Naive thymus-derived CD8-positive, alpha-beta T cell (primary cell): ENCODE results near the gene SNN. TPM values are rescaled to one million over a fixed set of nuclear protein-coding genes. Genes with fewer than 3 reads are reported as not detected.

Experiments used
- ATAC-seq, 2 donors: fragments of 150-1000 bp; cut with Tn5 transposase in 1 of 2; sonication (Bioruptor Pico), chemical (Tn5 transposase) in 1 of 2; 1 replicate in 1 of 2; 2 replicates in 1 of 2; pipeline ENCODE4 v1.10.0; 2021; ENCODE audit warnings: mild to moderate bottlenecking in 2 of 2, moderate library complexity in 2 of 2
- POLR2A ChIA-PET: fragments of 350-600 bp; sonication (Branson Sonifier 250); formaldehyde crosslinking; loops from one replicate; lab custom pipeline; 2021; ENCODE audit warnings: antibody characterized with exemption; lab: Charles Lee
- DNase-seq, 10 donors: peaks; one replicate each; pipeline versions ENCODE4 v3.0.0 to v3.0.0-alpha.2; 2020 to 2022
- H3K27ac Mint-ChIP-seq, 10 donors: one replicate each; pipeline ENCODE4 v1.8.0; 2020 to 2022; ENCODE audit warnings: mild to moderate bottlenecking in 10 of 10, mixed read lengths in 10 of 10, moderate library complexity in 4 of 10, inconsistent platforms in 1 of 10
- H3K27me3 Mint-ChIP-seq, 5 donors: one replicate each; pipeline ENCODE4 v1.8.0; 2021 to 2022; ENCODE audit warnings: mixed read lengths in 5 of 5
- H3K36me3 Mint-ChIP-seq, 3 donors: one replicate each; pipeline ENCODE4 v1.8.0; 2020 to 2022; ENCODE audit warnings: mixed read lengths in 3 of 3, mild to moderate bottlenecking in 2 of 3, inconsistent platforms in 1 of 3
- H3K4me1 Mint-ChIP-seq, 4 donors: one replicate each; pipeline ENCODE4 v1.8.0; 2021 to 2022; ENCODE audit warnings: mixed read lengths in 4 of 4
- H3K4me3 Mint-ChIP-seq, 10 donors: one replicate each; pipeline ENCODE4 v1.8.0; 2020 to 2022; ENCODE audit warnings: mild to moderate bottlenecking in 10 of 10, mixed read lengths in 10 of 10, moderate library complexity in 6 of 10, inconsistent platforms in 1 of 10
- H3K9me3 Mint-ChIP-seq, 9 donors: one replicate each; pipeline ENCODE4 v1.8.0; 2020 to 2022; ENCODE audit warnings: mixed read lengths in 9 of 9, mild to moderate bottlenecking in 3 of 9, inconsistent platforms in 1 of 9, moderate library complexity in 1 of 9
- polyA plus RNA-seq, 3 donors: library from polyadenylated mRNA; unstranded; fragments of 300-500 nt; fragmentation: Illumina TruSeq; gene quantifications; one replicate each; pipeline ENCODE4 v1.2.3, GENCODE V29; 2021
- total RNA-seq, 8 experiments: library from RNA in 2 of 8; stranded (reverse) in 2 of 8; gene quantifications; one replicate each; pipeline ENCODE4 v1.2.3 and lab custom pipeline; 2021 to 2026

SNN gene
- total and polyA plus RNA-seq, 5 experiments from 2014 or later, result 16.0 to 26.9 (median 24.4) TPM

GRCh38 chr16:11716336-11716735 is 48.1 kb downstream of the SNN start:
- DNase-seq, result no peak
- Mint-ChIP-seq H3K4me1 (peaks cover 6 to 28% (median 19%) of the 10 kb centered on the region in 4 donors), H3K36me3 (peaks cover 6 to 67% (median 12%) of the 10 kb centered on the region in 3 donors), H3K27ac (peak overlapping the region in 6 of 10 donors; percentile 7 to 88 (median 57)), H3K4me3 (no peak overlapping the region), H3K9me3 (no peaks in the 10 kb centered on the region), H3K27me3 (no peaks in the 10 kb centered on the region)
- no peak for ATAC-seq
- POLR2A ChIA-PET, result no interaction called here

- Mint-ChIP-seq H3K27me3 (no peaks in the 10 kb centered on the region), H3K4me3 (no peak overlapping the region), H3K27ac (peak overlapping the region in 7 of 10 donors; percentile 25 to 83 (median 65)), H3K4me1 (peaks cover 6 to 32% (median 20%) of the 10 kb centered on the region in 4 donors), H3K9me3 (no peaks in the 10 kb centered on the region), H3K36me3 (peaks cover 6 to 71% (median 8%) of the 10 kb centered on the region in 3 donors)
- no peak for DNase-seq
- POLR2A ChIA-PET, result no interaction called here
- no peak for ATAC-seq
Measured at GRCh38 chr16:11717811-11718210, 49.6 kb downstream of the SNN start.

- peak overlapping the region in 2 of 10 donors; percentile 11 to 20 for H3K27ac Mint-ChIP-seq
- ATAC-seq (no peak), DNase-seq (no peak)
- POLR2A ChIA-PET, result interaction anchor here (0.6 kb wide), 1 partner anchor 274 kb away, joined by 3 read pairs; no protein-coding TSS in a partner anchor
- H3K4me1 Mint-ChIP-seq, result peaks cover 6 to 30% (median 19%) of the 10 kb centered on the region in 4 donors
- no peaks in the 10 kb centered on the region for H3K27me3 Mint-ChIP-seq
- peaks cover 6 to 75% (median 6%) of the 10 kb centered on the region in 3 donors for H3K36me3 Mint-ChIP-seq
- H3K9me3 Mint-ChIP-seq, result no peaks in the 10 kb centered on the region
- H3K4me3 Mint-ChIP-seq, result no peak overlapping the region
Measured at GRCh38 chr16:11719171-11719570, 50.9 kb downstream of the SNN start.

- Mint-ChIP-seq H3K4me1 (peaks cover 6 to 25% (median 18%) of the 10 kb centered on the region in 4 donors), H3K9me3 (no peaks in the 10 kb centered on the region), H3K27me3 (no peaks in the 10 kb centered on the region), H3K4me3 (no peak overlapping the region), H3K27ac (peak overlapping the region in 7 of 10 donors; percentile 9 to 27 (median 21)), H3K36me3 (peaks cover 4 to 78% (median 6%) of the 10 kb centered on the region in 3 donors)
- ATAC-seq (no peak), DNase-seq (no peak)
- POLR2A ChIA-PET, result no interaction called here
Measured at GRCh38 chr16:11719762-11720161, 51.5 kb downstream of the SNN start.

GRCh38 chr16:11721781-11722467 is 53.7 kb downstream of the SNN start:
- DNase-seq (no peak), ATAC-seq (no peak)
- Mint-ChIP-seq H3K27ac (peak overlapping the region in 7 of 10 donors; percentile 3 to 79 (median 46)), H3K9me3 (no peaks in the 10 kb centered on the region), H3K4me1 (peaks cover 6 to 24% (median 14%) of the 10 kb centered on the region in 4 donors), H3K4me3 (no peak overlapping the region), H3K36me3 (peaks cover 6 to 79% (median 11%) of the 10 kb centered on the region in 3 donors), H3K27me3 (no peaks in the 10 kb centered on the region)
- POLR2A ChIA-PET, result interaction anchor here (0.9 to 1.0 kb wide), 2 partner anchors 21 to 75 kb away, joined by 3 to 4 read pairs; partner anchors contain the start of genes TXNDC11 and ZC3H7A

- no peaks in the 10 kb centered on the region for H3K27me3 Mint-ChIP-seq
- ATAC-seq (no peak), DNase-seq (no peak)
- no peak overlapping the region for H3K4me3 Mint-ChIP-seq
- peaks cover 6 to 24% (median 13%) of the 10 kb centered on the region in 4 donors for H3K4me1 Mint-ChIP-seq
- H3K9me3 Mint-ChIP-seq, result no peaks in the 10 kb centered on the region
- POLR2A ChIA-PET, result interaction anchor here (0.9 kb wide), 1 partner anchor 21 kb away, joined by 4 read pairs; the partner anchor contains the start of gene TXNDC11
- H3K36me3 Mint-ChIP-seq, result peaks cover 6 to 78% (median 11%) of the 10 kb centered on the region in 3 donors
- peak overlapping the region in 8 of 10 donors; percentile 3 to 51 (median 16) for H3K27ac Mint-ChIP-seq
Measured at GRCh38 chr16:11722468-11722808, 54.2 kb downstream of the SNN start.

GRCh38 chr16:11725457-11725856 is 57.2 kb downstream of the SNN start:
- H3K27me3 Mint-ChIP-seq, result no peaks in the 10 kb centered on the region
- peaks cover 0 to 94% (median 22%) of the 10 kb centered on the region in 3 donors for H3K36me3 Mint-ChIP-seq

GRCh38 chr16:11726008-11726407 is 57.8 kb downstream of the SNN start:
- Mint-ChIP-seq H3K4me3 (no peak overlapping the region), H3K27me3 (no peaks in the 10 kb centered on the region), H3K27ac (peak overlapping the region in 1 of 10 donors; percentile 52), H3K9me3 (no peaks in the 10 kb centered on the region), H3K36me3 (peaks cover 0 to 92% (median 22%) of the 10 kb centered on the region in 3 donors), H3K4me1 (peaks cover 7 to 31% (median 19%) of the 10 kb centered on the region in 4 donors)
- ATAC-seq (no peak), DNase-seq (no peak)
- POLR2A ChIA-PET, result interaction anchor here (0.6 kb wide), 1 partner anchor 55 kb away, joined by 3 read pairs; no protein-coding TSS in a partner anchor

More at GRCh38 chr16:11725457-11725856, 57.2 kb downstream of the SNN start:
- POLR2A ChIA-PET, result interaction anchor here (0.6 kb wide), 2 partner anchors 18 to 56 kb away, joined by 3 to 5 read pairs; no protein-coding TSS in a partner anchor
- ATAC-seq, result no peak
- no peaks in the 10 kb centered on the region for H3K9me3 Mint-ChIP-seq
- no peak overlapping the region for H3K4me3 Mint-ChIP-seq
- H3K27ac Mint-ChIP-seq, result peak overlapping the region in 1 of 10 donors; percentile 73
- DNase-seq, result no peak
- peaks cover 6 to 31% (median 19%) of the 10 kb centered on the region in 4 donors for H3K4me1 Mint-ChIP-seq

- H3K36me3 Mint-ChIP-seq, result peaks cover 0 to 91% (median 31%) of the 10 kb centered on the region in 3 donors
- no peak for ATAC-seq
- no peak overlapping the region for H3K4me3 Mint-ChIP-seq
Measured at GRCh38 chr16:11727796-11728543, 59.7 kb downstream of the SNN start.

More at GRCh38 chr16:11727796-11728543, 59.7 kb downstream of the SNN start:
- Mint-ChIP-seq H3K27ac (peak overlapping the region in 2 of 10 donors; percentile 24 to 56), H3K27me3 (no peaks in the 10 kb centered on the region), H3K4me1 (peaks cover 8 to 34% (median 19%) of the 10 kb centered on the region in 4 donors), H3K9me3 (no peaks in the 10 kb centered on the region)
- POLR2A ChIA-PET, result interaction anchor here (0.6 kb wide), 1 partner anchor 172 kb away, joined by 3 read pairs; no protein-coding TSS in a partner anchor
- no peak for DNase-seq

Other genes with a start within 250 kb of the SNN start
- 100 to 1,000 TPM; 169 to 176 TPM for gene LITAF, start 81.5 kb upstream of the SNN start, total RNA-seq
- 100 to 1,000 TPM; 553 to 770 (median 597) TPM for gene LITAF, start 81.5 kb upstream of the SNN start, polyA plus RNA-seq
- gene TXNDC11, start 74.4 kb downstream of the SNN start, total RNA-seq, result 10 to 100 TPM; 35.3 to 41.8 TPM
- gene TXNDC11, start 74.4 kb downstream of the SNN start, polyA plus RNA-seq, result 10 to 100 TPM; 31.8 to 46.8 (median 35.4) TPM
- 10 to 100 TPM; 71.0 to 72.2 TPM for gene ZC3H7A, start 128.8 kb downstream of the SNN start, total RNA-seq
- 10 to 100 TPM; 29.7 to 35.1 (median 32.3) TPM for gene ZC3H7A, start 128.8 kb downstream of the SNN start, polyA plus RNA-seq
- gene RSL1D1, start 183.1 kb downstream of the SNN start, total RNA-seq, result 100 to 1,000 TPM; 238 to 252 TPM
- 100 to 1,000 TPM; 256 to 353 (median 337) TPM for gene RSL1D1, start 183.1 kb downstream of the SNN start, polyA plus RNA-seq
- gene GSPT1, start 247.5 kb downstream of the SNN start, total RNA-seq, result 100 to 1,000 TPM in 1 of 2 experiments, 10 to 100 TPM in 1; 86.2 to 102 TPM
- 10 to 100 TPM; 64.0 to 91.1 (median 65.9) TPM for gene GSPT1, start 247.5 kb downstream of the SNN start, polyA plus RNA-seq